Femur (tissue), 1 donor: Measurements from ENCODE around the gene BCL11A.

ENCODE experiments used
- DNase-seq: peaks from one replicate; pipeline ENCODE4 v3.0.0-alpha.2; 2017

Gene BCL11A

GRCh38 chr2:60502144-60502543 lies 51.3 kb downstream of the BCL11A start:
- DNase-seq = no peak

- DNase-seq = no peak
Measured at GRCh38 chr2:60500861-60501260, 52.6 kb downstream of the BCL11A start.

- DNase-seq = no peak
Measured at GRCh38 chr2:60499651-60500265, 53.7 kb downstream of the BCL11A start.

- DNase-seq = no peak
Measured at GRCh38 chr2:60498816-60499429, 54.5 kb downstream of the BCL11A start.

- no peak for DNase-seq
Measured at GRCh38 chr2:60498127-60498815, 55.2 kb downstream of the BCL11A start.

- no peak for DNase-seq
Measured at GRCh38 chr2:60497500-60497899, 56.0 kb downstream of the BCL11A start.

GRCh38 chr2:60496956-60497355 lies 56.5 kb downstream of the BCL11A start:
- DNase-seq = no peak

- no peak for DNase-seq
Measured at GRCh38 chr2:60496475-60496874, 57.0 kb downstream of the BCL11A start.

GRCh38 chr2:60495041-60495625 lies 58.3 kb downstream of the BCL11A start:
- no peak for DNase-seq

- no peak for DNase-seq
Measured at GRCh38 chr2:60493804-60494387, 59.6 kb downstream of the BCL11A start.

GRCh38 chr2:60492548-60492947 lies 60.9 kb downstream of the BCL11A start:
- no peak for DNase-seq

- no peak for DNase-seq
Measured at GRCh38 chr2:60490848-60491247, 62.6 kb downstream of the BCL11A start.

GRCh38 chr2:60490441-60490840 lies 63.0 kb downstream of the BCL11A start:
- no peak for DNase-seq

- DNase-seq = no peak
Measured at GRCh38 chr2:60489289-60489688, 64.2 kb downstream of the BCL11A start.

GRCh38 chr2:60488291-60488690 lies 65.2 kb downstream of the BCL11A start:
- no peak for DNase-seq

GRCh38 chr2:60487174-60487573 lies 66.3 kb downstream of the BCL11A start:
- no peak for DNase-seq

GRCh38 chr2:60486551-60486950 lies 66.9 kb downstream of the BCL11A start:
- no peak for DNase-seq

- no peak for DNase-seq
Measured at GRCh38 chr2:60486067-60486466, 67.4 kb downstream of the BCL11A start.

GRCh38 chr2:60485550-60485949 lies 67.9 kb downstream of the BCL11A start:
- no peak for DNase-seq

GRCh38 chr2:60485055-60485454 lies 68.4 kb downstream of the BCL11A start:
- DNase-seq = no peak

- DNase-seq = no peak
Measured at GRCh38 chr2:60484133-60484645, 69.3 kb downstream of the BCL11A start.

- no peak for DNase-seq
Measured at GRCh38 chr2:60483401-60483800, 70.1 kb downstream of the BCL11A start.

GRCh38 chr2:60482222-60482621 lies 71.2 kb downstream of the BCL11A start:
- no peak for DNase-seq
